GM12891 (cell line): ENCODE results near the gene KDM5B.

Experiments used
- POLR2A ChIP-seq: IDR thresholded peaks from 2 replicates; pipeline ENCODE4 v1.6.1; 2011; ENCODE audit warnings: low read depth, low read length, control low read depth
- TAF1 ChIP-seq: IDR thresholded peaks from 2 replicates; pipeline ENCODE4 v1.6.1; 2011; ENCODE audit warnings: low read depth, low read length, control low read depth

GRCh38 chr1:202802034-202802433 lies 6.2 kb downstream of the KDM5B start:
- TF ChIP-seq TAF1, result no peak
- TF ChIP-seq POLR2A, result no peak
